CD14-positive monocyte (primary cell): Measurements from ENCODE around the gene GSTA2. TPM values are rescaled to one million over a fixed set of nuclear protein-coding genes. Genes with fewer than 3 reads are reported as not detected.

Experiments
- DNase-seq, 3 donors: peaks; one replicate each; pipeline ENCODE4 v3.0.0-alpha.2; 2011 to 2022
- H2AFZ ChIP-seq: 2 replicates; pipeline ENCODE4 v1.6.0; 2012; ENCODE audit warnings: mild to moderate bottlenecking, low read depth, low read length, inconsistent platforms; ENCODE audit not compliant: insufficient read depth, poor library complexity, severe bottlenecking
- H3K27ac ChIP-seq, 2 donors: 1 replicate in 1 of 2; 2 replicates in 1 of 2; pipeline ENCODE4 v1.5.1; 2012 to 2013; ENCODE audit warnings: low read length in 2 of 2, control low read depth in 1 of 2, inconsistent platforms in 1 of 2, low read depth in 1 of 2, mild to moderate bottlenecking in 1 of 2
- H3K27me3 ChIP-seq, 2 donors: one replicate each; pipeline versions ENCODE4 v1.6.0 to v1.6.1; 2011 to 2013; ENCODE audit warnings: low read length in 2 of 2; ENCODE audit not compliant: control insufficient read depth in 2 of 2, insufficient read depth in 2 of 2
- H3K36me3 ChIP-seq, 2 donors: replicated peaks in 1 of 2; 1 replicate in 1 of 2; 2 replicates in 1 of 2; pipeline versions ENCODE4 v1.5.1 to v1.6.1; 2012 to 2013; ENCODE audit warnings: low read length in 2 of 2, control low read depth in 1 of 2, inconsistent platforms in 1 of 2, mild to moderate bottlenecking in 1 of 2; ENCODE audit not compliant: insufficient read depth in 2 of 2, control insufficient read depth in 1 of 2
- H3K4me1 ChIP-seq, 2 donors: 1 replicate in 1 of 2; 2 replicates in 1 of 2; pipeline versions ENCODE4 v1.5.1 to v1.6.1; 2012 to 2013; ENCODE audit warnings: low read length in 2 of 2, control low read depth in 1 of 2, inconsistent platforms in 1 of 2, mild to moderate bottlenecking in 1 of 2, moderate library complexity in 1 of 2; ENCODE audit not compliant: insufficient read depth in 2 of 2, control insufficient read depth in 1 of 2
- H3K4me2 ChIP-seq: replicated peaks from 2 replicates; pipeline ENCODE3; 2012; ENCODE audit warnings: low read length, moderate library complexity, mild to moderate bottlenecking; ENCODE audit not compliant: poor library complexity, severe bottlenecking; ENCODE audit errors: extremely low read depth
- H3K4me3 ChIP-seq, 3 experiments: fragments of 200-600 bp in 1 of 3; sonication (generic) in 1 of 3; replicated peaks in 1 of 3; 1 replicate in 2 of 3; 2 replicates in 1 of 3; pipeline ENCODE4 v1.5.1; 2011 to 2013; ENCODE audit warnings: low read length in 3 of 3, mild to moderate bottlenecking in 3 of 3, control low read depth in 2 of 3, low read depth in 2 of 3, inconsistent platforms in 1 of 3, moderate library complexity in 1 of 3
- H3K79me2 ChIP-seq: 2 replicates; pipeline ENCODE4 v1.6.0; 2012; ENCODE audit warnings: mild to moderate bottlenecking, control low read depth, inconsistent platforms, low read length, moderate library complexity; ENCODE audit not compliant: insufficient read depth
- H3K9ac ChIP-seq: 2 replicates; pipeline ENCODE4 v1.6.0; 2017; ENCODE audit warnings: low read length, mild to moderate bottlenecking; ENCODE audit not compliant: insufficient read depth, poor library complexity, severe bottlenecking
- H3K9me3 ChIP-seq, 2 donors: replicated peaks in 1 of 2; 1 replicate in 1 of 2; 2 replicates in 1 of 2; pipeline versions ENCODE4 v1.5.1 to v1.6.1; 2012 to 2013; ENCODE audit warnings: low read length in 2 of 2, control low read depth in 1 of 2; ENCODE audit not compliant: control insufficient read depth in 1 of 2, insufficient read depth in 1 of 2
- H4K20me1 ChIP-seq: 2 replicates; pipeline ENCODE4 v1.6.0; 2012; ENCODE audit warnings: mild to moderate bottlenecking, low read length, control low read depth, moderate library complexity; ENCODE audit not compliant: insufficient read depth
- H3K27ac Mint-ChIP-seq, 7 donors: one replicate each; pipeline ENCODE4 v1.8.0; 2020; ENCODE audit warnings: mild to moderate bottlenecking in 7 of 7, mixed read lengths in 7 of 7, moderate library complexity in 6 of 7, inconsistent platforms in 2 of 7
- H3K27me3 Mint-ChIP-seq, 3 donors: one replicate each; pipeline ENCODE4 v1.8.0; 2021 to 2022; ENCODE audit warnings: low read depth in 3 of 3, mild to moderate bottlenecking in 3 of 3, mixed read lengths in 3 of 3, moderate library complexity in 3 of 3, inconsistent platforms in 1 of 3
- H3K36me3 Mint-ChIP-seq, 2 donors: one replicate each; pipeline ENCODE4 v1.8.0; 2020; ENCODE audit warnings: mixed read lengths in 2 of 2, inconsistent platforms in 1 of 2, mild to moderate bottlenecking in 1 of 2
- H3K4me1 Mint-ChIP-seq: one replicate; pipeline ENCODE4 v1.8.0; 2020; ENCODE audit warnings: mild to moderate bottlenecking, mixed read lengths
- H3K4me3 Mint-ChIP-seq, 2 donors: one replicate each; pipeline ENCODE4 v1.8.0; 2020; ENCODE audit warnings: mild to moderate bottlenecking in 2 of 2, mixed read lengths in 2 of 2, moderate library complexity in 1 of 2
- H3K9me3 Mint-ChIP-seq, 7 donors: one replicate each; pipeline ENCODE4 v1.8.0; 2020 to 2022; ENCODE audit warnings: mixed read lengths in 7 of 7, mild to moderate bottlenecking in 6 of 7, moderate library complexity in 6 of 7, inconsistent platforms in 2 of 7
- WGBS: methylation state at CpG from one replicate; pipeline ENCODE4 v1.1.5; 2013; ENCODE audit warnings: missing lambda C conversion rate; ENCODE audit not compliant: insufficient coverage; 5-methylcytosine and 5-hydroxymethylcytosine counted together
- intact Hi-C, 2 donors: fragments of 100-400 bp; cut with micrococcal nuclease; formaldehyde crosslinking; loops; one replicate each; pipeline versions ENCODE4 v1.15.0 to v1.15.1; 2023
- polyA plus RNA-seq, 3 donors: library from polyadenylated mRNA; depleted of rRNA in 1 of 3; unstranded in 2 of 3; stranded (reverse) in 1 of 3; fragments of 300-500 nt in 2 of 3; fragments of >200 nt in 1 of 3; fragmentation: Illumina TruSeq in 2 of 3; gene quantifications; 1 replicate in 2 of 3; 2 replicates in 1 of 3; pipeline ENCODE4 v1.2.3, GENCODE V29; 2012 to 2021
- TF ChIP-seq, protein P1 (sequence below): fragments of 200-600 bp; IDR thresholded peaks from one replicate; pipeline ENCODE4 v1.8.0; 2022; ENCODE audit warnings: antibody characterized with exemption, mild to moderate bottlenecking

GSTA2 gene
- polyA plus RNA-seq, 3 donors, result not detected

DNA sequence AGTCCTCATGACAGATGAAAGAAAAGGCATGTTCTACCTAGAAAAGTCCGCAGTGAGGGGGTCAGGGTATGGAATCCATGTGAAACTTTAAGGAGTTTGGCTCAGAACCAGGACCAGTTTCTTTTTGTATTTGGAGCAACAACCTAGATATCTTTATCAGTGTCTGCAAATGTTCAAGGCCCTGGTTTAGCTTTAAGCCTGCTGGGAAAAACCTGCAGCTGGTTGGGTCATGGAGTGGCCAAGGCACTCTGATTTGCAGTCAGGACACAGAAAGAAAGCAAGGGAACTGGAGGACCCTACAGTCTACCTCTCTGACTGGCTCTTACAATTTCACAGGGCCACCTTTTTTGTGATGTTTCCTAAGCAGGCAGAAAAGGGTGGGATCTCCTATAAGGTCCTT, 33.7 kb downstream of the GSTA2 start:
- intact Hi-C loops, result no loop called here
- no peak overlapping the region for H3K4me3 Mint-ChIP-seq
- DNase-seq, result no peak
- H3K9ac ChIP-seq, result no peak overlapping the region
- WGBS, result 100% methylated on average over 1 of the region's 1 CpG
- H3K4me2 ChIP-seq, result no peak overlapping the region
- no peak overlapping the region for H2AFZ ChIP-seq
- TF ChIP-seq, protein P1, sequence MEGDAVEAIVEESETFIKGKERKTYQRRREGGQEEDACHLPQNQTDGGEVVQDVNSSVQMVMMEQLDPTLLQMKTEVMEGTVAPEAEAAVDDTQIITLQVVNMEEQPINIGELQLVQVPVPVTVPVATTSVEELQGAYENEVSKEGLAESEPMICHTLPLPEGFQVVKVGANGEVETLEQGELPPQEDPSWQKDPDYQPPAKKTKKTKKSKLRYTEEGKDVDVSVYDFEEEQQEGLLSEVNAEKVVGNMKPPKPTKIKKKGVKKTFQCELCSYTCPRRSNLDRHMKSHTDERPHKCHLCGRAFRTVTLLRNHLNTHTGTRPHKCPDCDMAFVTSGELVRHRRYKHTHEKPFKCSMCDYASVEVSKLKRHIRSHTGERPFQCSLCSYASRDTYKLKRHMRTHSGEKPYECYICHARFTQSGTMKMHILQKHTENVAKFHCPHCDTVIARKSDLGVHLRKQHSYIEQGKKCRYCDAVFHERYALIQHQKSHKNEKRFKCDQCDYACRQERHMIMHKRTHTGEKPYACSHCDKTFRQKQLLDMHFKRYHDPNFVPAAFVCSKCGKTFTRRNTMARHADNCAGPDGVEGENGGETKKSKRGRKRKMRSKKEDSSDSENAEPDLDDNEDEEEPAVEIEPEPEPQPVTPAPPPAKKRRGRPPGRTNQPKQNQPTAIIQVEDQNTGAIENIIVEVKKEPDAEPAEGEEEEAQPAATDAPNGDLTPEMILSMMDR, result no peak
- H4K20me1 ChIP-seq, result no peaks in the 10 kb centered on the region
- H3K27me3 Mint-ChIP-seq, result peaks cover 0 to 3% (median 1%) of the 10 kb centered on the region in 3 donors
- no peak overlapping the region for H3K4me3 ChIP-seq
- H3K36me3 ChIP-seq, result no peaks in the 10 kb centered on the region
- no peaks in the 10 kb centered on the region for H3K79me2 ChIP-seq
- no peak overlapping the region for H3K27ac ChIP-seq
- H3K27ac Mint-ChIP-seq, result no peak overlapping the region
- H3K9me3 ChIP-seq, result no peaks in the 10 kb centered on the region
- H3K4me1 Mint-ChIP-seq, result no peaks in the 10 kb centered on the region
- H3K9me3 Mint-ChIP-seq, result no peaks in the 10 kb centered on the region
- H3K27me3 ChIP-seq, result no peaks in the 10 kb centered on the region
- H3K4me1 ChIP-seq, result no peaks in the 10 kb centered on the region
- no peaks in the 10 kb centered on the region for H3K36me3 Mint-ChIP-seq

DNA sequence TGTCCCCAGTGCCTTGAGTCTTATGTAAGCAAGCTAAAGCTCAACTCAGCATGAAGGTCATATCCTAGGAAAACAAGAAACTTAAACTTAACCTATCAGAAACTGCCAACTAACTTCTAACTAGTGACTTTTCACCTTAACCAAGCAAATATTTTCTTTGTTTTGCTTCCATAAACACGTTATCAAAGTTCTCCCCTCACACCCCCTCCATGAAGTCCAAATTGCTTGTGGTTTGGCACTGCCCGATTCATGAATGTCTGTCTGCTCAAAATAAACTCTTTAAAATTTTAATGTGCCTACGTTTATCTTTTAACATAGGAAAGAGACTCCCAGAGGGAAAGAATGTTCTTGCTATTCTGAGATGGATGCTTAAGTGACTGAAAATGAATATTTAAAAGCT, 34.9 kb downstream of the GSTA2 start:
- Mint-ChIP-seq H3K4me1 (no peaks in the 10 kb centered on the region), H3K27ac (no peak overlapping the region), H3K9me3 (no peaks in the 10 kb centered on the region), H3K27me3 (peaks cover 0 to 3% (median 1%) of the 10 kb centered on the region in 3 donors), H3K36me3 (no peaks in the 10 kb centered on the region), H3K4me3 (no peak overlapping the region)
- TF ChIP-seq, protein P1, result no peak
- intact Hi-C loops, result no loop called here
- no peaks in the 10 kb centered on the region for H3K36me3 ChIP-seq
- no peak overlapping the region for H3K4me3 ChIP-seq
- H3K27me3 ChIP-seq, result no peaks in the 10 kb centered on the region
- H3K9me3 ChIP-seq, result no peaks in the 10 kb centered on the region
- no peaks in the 10 kb centered on the region for H3K79me2 ChIP-seq
- H3K4me2 ChIP-seq, result no peak overlapping the region
- WGBS, result 100% methylated on average over 1 of the region's 3 CpGs
- no peaks in the 10 kb centered on the region for H3K4me1 ChIP-seq
- H2AFZ ChIP-seq, result no peak overlapping the region
- DNase-seq, result no peak
- H3K9ac ChIP-seq, result no peak overlapping the region
- H3K27ac ChIP-seq, result no peak overlapping the region
- H4K20me1 ChIP-seq, result no peaks in the 10 kb centered on the region
